GM13977 (cell line): ENCODE results near the gene ADA.
A peak's percentile ranks its signal among the peaks of the same experiment; 100 is the strongest.

ENCODE experiments used
- DNase-seq: peaks from one replicate; pipeline ENCODE4 v3.0.0; 2012; ENCODE audit warnings: low spot score
- in situ Hi-C: fragments of 300-500 bp; cut with MboI; formaldehyde crosslinking; loops from one replicate; pipeline ENCODE4 v1.12.0; 2022; ENCODE audit warnings: low sequenced_read_pairs, low pct_unique_long_range_greater_than_20kb, mixed read lengths, inconsistent platforms; ENCODE audit not compliant: unreplicated experiment
- TF ChIP-seq, protein P1 (sequence below): IDR thresholded peaks from 2 replicates; pipeline ENCODE4 v1.5.1; 2012; ENCODE audit warnings: mild to moderate bottlenecking, control low read depth; ENCODE audit not compliant: insufficient read depth; ENCODE audit errors: extremely low read depth, missing control alignments

ADA gene

DNA sequence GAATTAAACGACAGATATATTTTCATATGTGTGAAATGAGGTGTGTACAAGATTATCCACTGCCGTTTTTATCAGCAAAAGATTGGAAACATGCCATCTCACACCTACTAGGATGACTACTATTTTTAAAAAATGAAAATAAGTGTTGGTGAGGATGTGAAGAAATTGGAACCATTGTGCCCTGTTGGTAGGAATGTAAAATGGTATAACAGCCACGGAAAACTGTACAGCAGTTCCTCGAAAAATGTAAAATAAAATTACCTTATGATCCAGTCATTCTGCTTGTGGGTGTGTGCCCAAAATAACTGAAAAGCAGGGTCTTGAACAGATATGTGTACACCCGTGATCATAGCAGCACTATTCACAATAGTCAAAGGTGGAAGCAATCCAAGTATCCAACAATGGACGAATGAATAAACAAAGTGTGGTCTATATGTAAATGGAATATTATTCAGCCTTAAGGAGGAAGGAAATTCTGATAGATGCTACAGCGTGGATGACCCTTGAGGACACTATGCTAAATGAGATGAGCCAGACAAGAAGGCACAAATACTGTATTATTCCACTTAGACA is 36.6 kb upstream of the ADA start:
- in situ Hi-C loops: loop anchor here (5.0 kb wide), 1 partner anchor 49 kb away; no protein-coding TSS in a partner anchor
- TF ChIP-seq, protein P1, sequence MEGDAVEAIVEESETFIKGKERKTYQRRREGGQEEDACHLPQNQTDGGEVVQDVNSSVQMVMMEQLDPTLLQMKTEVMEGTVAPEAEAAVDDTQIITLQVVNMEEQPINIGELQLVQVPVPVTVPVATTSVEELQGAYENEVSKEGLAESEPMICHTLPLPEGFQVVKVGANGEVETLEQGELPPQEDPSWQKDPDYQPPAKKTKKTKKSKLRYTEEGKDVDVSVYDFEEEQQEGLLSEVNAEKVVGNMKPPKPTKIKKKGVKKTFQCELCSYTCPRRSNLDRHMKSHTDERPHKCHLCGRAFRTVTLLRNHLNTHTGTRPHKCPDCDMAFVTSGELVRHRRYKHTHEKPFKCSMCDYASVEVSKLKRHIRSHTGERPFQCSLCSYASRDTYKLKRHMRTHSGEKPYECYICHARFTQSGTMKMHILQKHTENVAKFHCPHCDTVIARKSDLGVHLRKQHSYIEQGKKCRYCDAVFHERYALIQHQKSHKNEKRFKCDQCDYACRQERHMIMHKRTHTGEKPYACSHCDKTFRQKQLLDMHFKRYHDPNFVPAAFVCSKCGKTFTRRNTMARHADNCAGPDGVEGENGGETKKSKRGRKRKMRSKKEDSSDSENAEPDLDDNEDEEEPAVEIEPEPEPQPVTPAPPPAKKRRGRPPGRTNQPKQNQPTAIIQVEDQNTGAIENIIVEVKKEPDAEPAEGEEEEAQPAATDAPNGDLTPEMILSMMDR: no peak
- DNase-seq: no peak

DNA sequence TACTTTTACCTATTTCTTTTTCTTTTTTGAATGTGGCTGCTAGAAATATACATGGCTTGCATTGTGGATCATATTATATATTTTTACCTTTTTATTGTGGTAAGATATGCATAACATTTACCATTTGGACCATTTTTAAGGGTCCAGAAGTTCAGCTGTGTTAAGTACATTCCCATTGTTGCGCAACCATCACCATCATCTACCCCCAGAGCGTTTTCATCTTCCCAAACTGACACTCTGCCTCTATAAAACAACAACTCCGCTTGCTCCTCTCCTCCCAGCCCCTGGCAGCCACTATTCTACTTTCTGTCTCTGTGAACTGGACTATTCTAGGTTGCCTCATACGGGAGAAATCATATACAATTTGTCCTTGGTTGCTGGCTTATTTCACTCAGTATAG is 35.4 kb upstream of the ADA start:
- TF ChIP-seq, protein P1: no peak
- in situ Hi-C loops: loop anchor here (5.0 kb wide), 1 partner anchor 50 kb away; no protein-coding TSS in a partner anchor
- no peak for DNase-seq

DNA sequence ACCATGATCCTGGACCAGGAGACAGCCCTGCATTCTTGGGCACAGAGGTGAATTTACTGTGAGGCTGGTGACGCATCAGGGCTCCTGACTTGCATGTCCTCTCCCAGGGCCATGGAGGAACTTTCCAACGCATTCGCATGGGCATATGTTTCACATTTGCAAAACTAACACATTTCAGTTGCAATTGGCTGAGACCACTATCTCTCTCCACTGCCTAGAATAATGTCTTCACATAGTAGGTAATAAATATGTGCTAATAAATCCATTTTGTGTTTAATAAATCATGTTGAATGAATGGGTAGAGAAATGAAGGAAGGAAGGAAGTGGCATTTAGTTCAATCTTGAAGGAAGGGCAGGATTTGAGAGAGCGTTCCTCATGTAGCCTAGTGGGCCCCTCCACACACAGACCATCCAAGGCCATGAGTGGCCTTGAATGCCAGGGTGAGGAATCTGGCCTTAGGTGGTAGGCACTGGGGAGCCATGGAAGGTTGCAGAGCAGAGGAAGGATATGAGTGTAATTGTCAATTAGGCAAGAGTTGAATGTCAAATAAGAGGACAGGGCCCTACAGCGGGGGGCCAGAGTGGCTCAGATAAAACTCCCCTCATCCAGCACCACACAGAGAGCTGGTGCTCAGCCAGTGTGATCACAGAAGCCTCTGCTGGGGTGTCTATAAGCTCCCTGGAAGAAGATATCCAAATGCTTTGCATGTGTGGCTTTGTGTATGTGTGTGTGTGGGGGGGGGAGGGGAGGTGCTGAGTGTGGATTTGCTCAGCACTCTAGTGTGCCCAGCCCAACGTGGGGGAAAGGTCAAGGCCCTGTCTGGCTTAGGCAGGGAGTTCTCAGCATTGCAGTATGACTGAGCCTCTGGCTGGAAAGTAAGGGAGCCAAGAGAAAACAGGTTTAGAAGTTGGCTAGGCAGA is 32.8 kb upstream of the ADA start:
- TF ChIP-seq, protein P1: no peak
- no peak for DNase-seq
- in situ Hi-C loops: no loop called here

DNA sequence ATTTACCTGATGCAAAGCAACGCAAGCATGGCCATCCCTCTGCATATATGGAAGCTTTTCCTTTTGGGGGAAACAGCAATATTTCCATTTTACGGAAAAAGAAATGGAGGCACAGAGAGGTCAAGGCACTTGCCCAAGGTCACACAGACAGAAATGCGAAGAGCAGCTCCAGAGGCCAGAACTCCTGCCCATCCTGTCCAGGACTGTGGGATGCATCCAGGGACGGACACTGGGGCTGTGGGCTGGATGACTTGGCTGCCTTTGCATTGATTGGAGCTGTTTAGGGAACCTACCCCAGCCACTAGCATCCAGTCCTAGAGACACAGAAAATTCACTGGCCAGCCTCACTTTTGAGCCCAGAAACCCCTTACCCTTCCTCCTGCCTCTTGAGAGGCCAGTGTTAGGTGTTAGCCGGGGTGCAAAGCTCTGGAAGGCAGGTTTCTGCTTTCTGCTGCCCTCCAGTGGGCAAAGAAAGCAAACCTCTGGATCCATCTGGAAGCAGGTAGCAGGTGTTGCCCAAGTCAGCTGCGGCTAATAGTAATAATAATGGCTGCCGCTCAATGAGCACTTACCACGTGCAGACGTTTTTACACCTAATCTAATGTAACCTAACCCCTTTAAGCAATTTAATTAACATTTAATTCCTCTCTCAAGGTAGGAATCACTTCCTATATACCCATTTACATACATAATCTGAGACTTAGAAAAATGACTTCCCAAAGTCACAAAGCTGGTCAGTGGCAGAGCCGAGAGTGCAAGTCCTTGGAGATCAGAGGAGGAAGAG is 32.0 kb upstream of the ADA start:
- DNase-seq: peak; percentile 83
- TF ChIP-seq, protein P1: peak; percentile 83
- in situ Hi-C loops: no loop called here

DNA sequence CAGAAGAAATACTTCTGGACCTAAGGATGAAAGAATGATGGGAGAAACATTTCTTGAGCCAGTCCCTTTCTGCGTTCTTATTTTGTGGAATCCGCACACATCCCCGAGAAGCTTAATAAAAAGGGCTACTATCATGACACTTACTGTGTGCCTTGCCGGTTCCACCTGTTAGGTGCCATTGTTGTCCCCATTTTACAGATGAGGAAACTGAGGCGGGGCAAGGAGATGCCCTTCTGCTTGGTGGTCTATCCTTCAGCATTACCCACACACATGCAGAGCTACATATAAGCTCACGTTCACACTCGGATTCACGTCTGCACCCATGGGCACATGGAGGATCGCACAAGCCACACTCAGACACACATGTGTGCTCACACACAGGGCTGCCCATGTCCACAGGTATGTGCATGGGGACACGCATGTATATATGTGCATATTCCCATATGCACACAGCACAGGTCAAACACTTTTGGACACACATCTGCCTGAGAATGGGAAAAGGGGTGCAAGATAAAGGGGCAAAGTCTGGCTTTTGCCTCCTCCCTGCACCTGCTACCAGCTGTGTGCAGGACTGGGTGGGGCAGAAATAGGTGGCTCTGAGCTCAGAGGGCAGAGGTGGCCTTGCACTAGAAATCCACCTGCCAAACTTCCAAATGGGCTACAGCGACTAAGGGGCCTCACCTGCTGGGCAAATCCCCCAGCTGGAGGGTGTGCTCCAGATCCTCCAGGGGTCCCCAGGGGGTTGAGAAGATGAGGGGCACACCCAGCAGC is 30.5 kb upstream of the ADA start:
- DNase-seq: no peak
- TF ChIP-seq, protein P1: no peak
- in situ Hi-C loops: no loop called here
